Rectal smooth muscle tissue (tissue), 1 donor: ENCODE results near the gene CCL17.
"Not testable (repeated sequence)": the region's sequence is repeated elsewhere in the genome, so short reads cannot be mapped to it uniquely, and the experiment has no call there.

Experiments used
- H3K27ac ChIP-seq: one replicate; pipeline ENCODE4 v1.7.0; 2013; ENCODE audit warnings: low read depth, low read length, inconsistent platforms
- H3K27me3 ChIP-seq: one replicate; pipeline ENCODE4 v1.7.0; 2013; ENCODE audit warnings: low read length; ENCODE audit not compliant: control insufficient read depth, insufficient read depth
- H3K36me3 ChIP-seq: one replicate; pipeline ENCODE4 v1.7.0; 2013; ENCODE audit warnings: low read length; ENCODE audit not compliant: control insufficient read depth, insufficient read depth
- H3K4me1 ChIP-seq: one replicate; pipeline ENCODE4 v1.7.0; 2013; ENCODE audit warnings: low read length; ENCODE audit not compliant: control insufficient read depth, insufficient read depth
- H3K4me3 ChIP-seq: one replicate; pipeline ENCODE4 v1.7.0; 2013; ENCODE audit warnings: low read length
- H3K9ac ChIP-seq: one replicate; pipeline ENCODE4 v1.7.0; 2013; ENCODE audit warnings: low read length

Gene CCL17

GRCh38 chr16:57392694-57393093 is 11.9 kb upstream of the CCL17 start:
- Histone ChIP-seq H3K9ac (no peak overlapping the region), H3K27ac (no peak overlapping the region), H3K27me3 (no peaks in the 10 kb centered on the region), H3K36me3 (no peaks in the 10 kb centered on the region), H3K4me3 (no peak overlapping the region), H3K4me1 (no peaks in the 10 kb centered on the region)

- Histone ChIP-seq H3K36me3 (no peaks in the 10 kb centered on the region), H3K27ac (no peak overlapping the region), H3K4me1 (no peaks in the 10 kb centered on the region)
Observed at GRCh38 chr16:57394444-57394843, 10.1 kb upstream of the CCL17 start.

GRCh38 chr16:57395026-57395425 is 9.5 kb upstream of the CCL17 start:
- Histone ChIP-seq H3K27me3 (no peaks in the 10 kb centered on the region), H3K4me3 (no peak overlapping the region), H3K27ac (no peak overlapping the region), H3K36me3 (no peaks in the 10 kb centered on the region), H3K9ac (no peak overlapping the region), H3K4me1 (no peaks in the 10 kb centered on the region)

More at GRCh38 chr16:57394444-57394843, 10.1 kb upstream of the CCL17 start:
- Histone ChIP-seq H3K4me3 (no peak overlapping the region), H3K27me3 (no peaks in the 10 kb centered on the region), H3K9ac (no peak overlapping the region)

DNA sequence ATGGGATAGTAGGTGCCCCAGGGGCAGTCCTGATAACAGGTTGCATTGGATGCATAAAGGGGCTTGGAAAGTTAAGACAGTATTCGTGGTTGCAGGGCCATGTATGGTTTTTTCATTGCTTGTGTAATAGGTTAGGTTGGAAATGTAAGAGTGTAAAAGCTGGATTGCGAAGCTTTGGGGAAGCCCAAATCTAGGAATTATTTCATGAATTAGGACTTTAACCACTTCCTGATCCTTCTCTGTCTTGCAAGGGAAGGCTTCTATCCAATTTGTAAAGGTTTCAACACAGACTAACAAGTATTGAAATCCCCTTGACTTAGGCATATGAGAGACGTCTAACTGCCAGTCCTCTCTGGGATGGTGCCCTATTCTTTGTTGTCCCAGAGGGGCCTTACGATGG is 7.8 kb upstream of the CCL17 start:
- Histone ChIP-seq H3K4me1 (no peaks in the 10 kb centered on the region), H3K27ac (no peak overlapping the region), H3K27me3 (no peaks in the 10 kb centered on the region), H3K36me3 (no peaks in the 10 kb centered on the region), H3K9ac (no peak overlapping the region), H3K4me3 (no peak overlapping the region)

DNA sequence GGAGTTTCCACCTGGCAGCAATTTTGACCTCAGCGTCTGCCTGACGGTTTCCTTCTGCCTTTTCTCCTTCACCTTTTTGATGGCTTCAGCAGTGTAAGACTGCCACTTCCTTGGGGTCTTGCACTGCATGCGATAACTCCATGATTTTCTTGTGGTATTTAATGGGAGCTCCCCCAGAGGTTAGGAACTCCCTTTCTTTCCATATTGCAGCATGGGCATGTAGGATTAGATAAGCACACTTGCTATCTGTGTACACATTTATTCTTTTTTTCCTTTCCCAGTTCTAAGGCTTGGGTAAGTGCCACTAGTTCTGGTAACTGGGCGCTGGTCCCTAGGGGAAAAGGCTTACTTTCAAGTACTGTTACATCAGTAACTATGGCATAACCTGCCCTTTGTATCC is 7.1 kb upstream of the CCL17 start:
- not testable (repeated sequence) for H3K4me1 ChIP-seq, H3K4me3 ChIP-seq, H3K27me3 ChIP-seq, H3K36me3 ChIP-seq, H3K27ac ChIP-seq, H3K9ac ChIP-seq

- no peak overlapping the region for H3K27ac ChIP-seq
- no peak overlapping the region for H3K4me3 ChIP-seq
- H3K9ac ChIP-seq = no peak overlapping the region
- no peaks in the 10 kb centered on the region for H3K36me3 ChIP-seq
- no peaks in the 10 kb centered on the region for H3K27me3 ChIP-seq
- no peaks in the 10 kb centered on the region for H3K4me1 ChIP-seq
Observed at GRCh38 chr16:57401943-57402640, 2.5 kb upstream of the CCL17 start.

DNA sequence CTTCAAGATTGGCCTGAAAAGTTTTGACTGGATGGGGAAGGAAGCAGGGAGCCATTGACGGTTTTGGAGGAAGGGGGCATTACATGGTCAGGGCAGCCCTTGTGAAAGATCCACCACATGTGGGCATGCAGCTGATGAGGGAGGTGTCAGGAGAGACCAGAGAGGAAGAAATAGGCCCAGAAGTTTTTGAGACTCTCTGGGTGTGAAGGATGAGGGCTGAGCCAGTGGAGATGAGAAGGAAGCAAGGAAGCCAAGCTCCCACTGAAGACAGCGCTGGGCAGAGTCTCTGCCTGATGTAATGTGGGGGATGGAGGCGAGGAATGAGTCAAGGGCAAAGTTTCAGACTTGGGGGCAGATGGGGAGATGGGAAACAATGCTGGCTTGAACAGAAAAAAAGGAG is 530 bp downstream of the CCL17 start:
- Histone ChIP-seq H3K4me1 (no peaks in the 10 kb centered on the region), H3K9ac (no peak overlapping the region), H3K27ac (no peak overlapping the region), H3K4me3 (no peak overlapping the region), H3K27me3 (no peaks in the 10 kb centered on the region), H3K36me3 (no peaks in the 10 kb centered on the region)

DNA sequence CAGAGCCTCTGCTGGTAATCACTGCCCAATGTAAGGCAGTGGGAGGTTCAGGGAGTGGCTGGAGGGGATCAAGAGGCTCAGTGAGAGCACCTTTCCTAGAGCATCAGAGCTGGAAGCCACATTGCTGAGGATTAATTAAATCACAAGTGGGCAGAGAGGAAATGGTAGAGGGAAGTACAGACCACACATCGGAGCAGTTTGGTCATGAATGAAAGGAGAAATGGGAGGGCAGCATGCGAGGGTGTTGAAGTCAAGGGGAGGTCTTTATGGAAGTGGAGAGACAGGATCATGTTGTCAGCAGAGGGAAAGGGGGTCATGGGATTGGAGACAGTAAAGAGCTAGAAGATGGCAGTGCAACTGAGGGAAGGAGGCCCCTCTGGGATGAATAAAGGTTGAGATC is 2.3 kb downstream of the CCL17 start:
- no peak overlapping the region for H3K4me3 ChIP-seq

DNA sequence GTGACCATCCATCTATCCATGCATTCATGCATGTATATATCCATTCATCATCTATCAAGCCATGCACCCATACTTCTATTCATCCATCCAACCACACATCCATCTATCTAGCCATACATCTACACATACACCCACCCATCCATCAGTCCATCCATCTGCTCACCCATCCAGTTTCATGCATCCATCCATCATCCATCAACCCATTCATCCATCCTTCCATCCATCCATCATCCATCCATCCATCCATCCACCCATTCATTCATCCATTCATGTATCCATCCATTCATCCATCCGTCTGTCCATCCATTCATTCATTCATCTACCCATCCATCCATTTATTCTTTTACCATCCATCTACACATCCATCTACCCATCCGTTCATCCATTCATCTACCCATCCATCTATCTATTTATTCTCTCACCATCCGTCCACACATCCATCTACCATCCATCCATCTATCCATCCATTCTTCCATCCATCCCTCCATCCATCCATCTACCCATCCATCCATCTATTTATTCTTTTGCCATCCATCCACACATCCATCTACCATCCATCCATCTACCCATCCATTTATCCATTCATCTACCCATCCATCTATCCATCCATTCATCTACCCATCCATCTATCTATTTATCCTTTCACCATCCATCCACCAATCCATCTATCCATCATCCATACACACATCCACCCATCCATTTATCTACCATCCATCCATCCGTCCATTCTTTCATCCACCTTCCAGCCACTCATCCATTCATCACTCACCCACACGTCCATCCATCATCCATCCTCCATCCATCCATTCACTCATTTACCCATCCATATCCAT is 3.2 kb downstream of the CCL17 start:
- H3K27ac ChIP-seq = no peak overlapping the region
- H3K27me3 ChIP-seq = no peaks in the 10 kb centered on the region
- no peak overlapping the region for H3K4me3 ChIP-seq
- H3K4me1 ChIP-seq = no peaks in the 10 kb centered on the region
- no peaks in the 10 kb centered on the region for H3K36me3 ChIP-seq
- no peak overlapping the region for H3K9ac ChIP-seq

More for the DNA sequence above, 2.3 kb downstream of the CCL17 start:
- Histone ChIP-seq H3K27me3 (no peaks in the 10 kb centered on the region), H3K4me1 (no peaks in the 10 kb centered on the region), H3K36me3 (no peaks in the 10 kb centered on the region), H3K27ac (no peak overlapping the region), H3K9ac (no peak overlapping the region)

DNA sequence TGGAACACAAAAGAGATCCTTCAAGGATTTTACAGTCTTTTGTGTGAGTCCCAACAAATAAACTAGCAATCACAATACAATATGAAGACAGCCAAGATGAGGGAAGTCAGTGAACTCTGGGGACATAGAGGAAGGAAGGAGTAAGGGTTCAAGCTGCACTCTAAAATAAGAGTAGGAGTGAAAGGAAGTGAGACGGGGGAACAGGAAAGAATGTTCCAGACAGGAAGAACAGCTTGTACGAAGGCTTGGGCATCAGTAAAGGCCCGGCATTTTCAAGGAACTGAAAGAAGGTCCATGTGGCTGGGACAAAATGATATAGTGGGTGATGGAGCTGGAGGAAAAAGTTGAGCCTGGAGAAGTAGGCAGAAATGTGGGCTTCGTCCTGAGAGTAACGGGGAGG is 4.5 kb downstream of the CCL17 start:
- Histone ChIP-seq H3K36me3 (no peaks in the 10 kb centered on the region), H3K4me3 (no peak overlapping the region), H3K4me1 (no peaks in the 10 kb centered on the region), H3K9ac (no peak overlapping the region), H3K27ac (no peak overlapping the region), H3K27me3 (no peaks in the 10 kb centered on the region)

DNA sequence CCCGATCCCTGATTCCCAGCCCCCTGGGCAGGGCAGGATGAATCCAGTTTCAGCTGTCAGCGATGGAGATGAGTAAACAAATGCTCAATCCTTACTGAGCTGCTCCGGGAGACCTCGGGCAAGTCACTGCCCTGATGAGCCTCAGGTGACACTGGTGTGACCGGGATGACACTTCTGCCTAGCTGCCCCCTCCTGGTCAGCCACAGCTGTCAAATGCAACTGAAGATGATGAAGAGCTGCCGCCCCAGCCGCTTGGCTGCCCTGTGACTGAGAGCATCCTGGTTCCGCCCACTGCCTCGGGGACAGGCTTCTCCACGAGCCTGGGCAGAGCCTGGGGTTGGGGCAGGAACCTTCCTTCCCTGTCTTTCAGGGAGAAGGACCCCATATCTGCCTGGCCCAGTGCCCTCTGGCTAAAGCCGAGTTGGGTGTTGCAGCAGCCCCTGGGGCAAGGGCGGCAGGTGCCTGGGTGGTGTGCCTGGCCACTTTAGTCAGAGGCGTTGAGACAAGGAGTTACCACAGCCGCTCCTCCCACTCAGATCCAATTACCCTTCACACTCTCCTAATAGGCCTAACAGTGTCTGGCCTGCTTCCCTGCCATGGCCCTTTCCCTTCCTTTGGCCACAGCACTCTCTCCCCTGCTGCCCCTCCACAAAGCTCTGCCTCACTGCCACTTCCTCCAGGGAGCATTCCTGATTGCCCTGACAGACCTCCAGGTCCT is 5.5 kb downstream of the CCL17 start:
- H3K9ac ChIP-seq = no peak overlapping the region
- H3K27me3 ChIP-seq = no peaks in the 10 kb centered on the region
- no peak overlapping the region for H3K27ac ChIP-seq
- no peaks in the 10 kb centered on the region for H3K4me1 ChIP-seq
- no peaks in the 10 kb centered on the region for H3K36me3 ChIP-seq
- H3K4me3 ChIP-seq = no peak overlapping the region

- Histone ChIP-seq H3K27ac (no peak overlapping the region), H3K4me3 (no peak overlapping the region), H3K9ac (no peak overlapping the region), H3K4me1 (no peaks in the 10 kb centered on the region), H3K36me3 (no peaks in the 10 kb centered on the region), H3K27me3 (no peaks in the 10 kb centered on the region)
Observed at GRCh38 chr16:57411362-57411976, 6.9 kb downstream of the CCL17 start.
